ENCODE measurements around the gene SHB. TPM values are rescaled to one million over a fixed set of nuclear protein-coding genes. Genes with fewer than 3 reads are reported as not detected.

The SHB gene, protein sequence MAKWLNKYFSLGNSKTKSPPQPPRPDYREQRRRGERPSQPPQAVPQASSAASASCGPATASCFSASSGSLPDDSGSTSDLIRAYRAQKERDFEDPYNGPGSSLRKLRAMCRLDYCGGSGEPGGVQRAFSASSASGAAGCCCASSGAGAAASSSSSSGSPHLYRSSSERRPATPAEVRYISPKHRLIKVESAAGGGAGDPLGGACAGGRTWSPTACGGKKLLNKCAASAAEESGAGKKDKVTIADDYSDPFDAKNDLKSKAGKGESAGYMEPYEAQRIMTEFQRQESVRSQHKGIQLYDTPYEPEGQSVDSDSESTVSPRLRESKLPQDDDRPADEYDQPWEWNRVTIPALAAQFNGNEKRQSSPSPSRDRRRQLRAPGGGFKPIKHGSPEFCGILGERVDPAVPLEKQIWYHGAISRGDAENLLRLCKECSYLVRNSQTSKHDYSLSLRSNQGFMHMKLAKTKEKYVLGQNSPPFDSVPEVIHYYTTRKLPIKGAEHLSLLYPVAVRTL
- 9.1 TPM for polyA plus RNA-seq (ENCODE audit: insufficient read length)

GRCh38 chr9:38068701-38069628 is at the start of gene SHB:
Gene SHB, minus strand, starts transcription at chr9:38069227. Its CDS starts 582 bp downstream, at chr9:38068645.
- peak; percentile 78 for DNase-seq

DNA sequence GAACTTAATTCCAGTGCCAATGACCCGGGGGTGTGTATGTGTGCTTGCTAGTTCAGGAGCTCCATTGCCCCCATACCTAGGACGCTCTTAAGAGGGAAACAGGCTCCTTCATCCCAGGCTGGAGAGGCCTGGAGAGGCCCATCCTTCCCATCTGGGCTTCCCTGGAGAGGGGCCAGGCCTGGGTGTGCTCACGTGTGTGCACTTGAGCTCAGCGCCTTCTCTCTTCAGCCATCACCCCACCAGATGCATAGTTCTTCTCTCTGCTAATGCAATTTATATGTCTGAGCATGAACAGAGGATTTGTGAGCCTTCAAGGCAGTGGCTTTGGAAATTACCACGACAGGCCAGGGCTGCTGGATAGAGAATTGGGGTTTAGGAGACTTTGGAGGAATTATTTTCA is 48.6 kb upstream of the SHB start:
- peak; percentile 38 for DNase-seq

- no peak for DNase-seq
These were observed 45.9 kb upstream of the SHB start for GRCh38 chr9:38114905-38115304.

GRCh38 chr9:38112456-38112855 is 43.4 kb upstream of the SHB start:
- DNase-seq: no peak

DNA sequence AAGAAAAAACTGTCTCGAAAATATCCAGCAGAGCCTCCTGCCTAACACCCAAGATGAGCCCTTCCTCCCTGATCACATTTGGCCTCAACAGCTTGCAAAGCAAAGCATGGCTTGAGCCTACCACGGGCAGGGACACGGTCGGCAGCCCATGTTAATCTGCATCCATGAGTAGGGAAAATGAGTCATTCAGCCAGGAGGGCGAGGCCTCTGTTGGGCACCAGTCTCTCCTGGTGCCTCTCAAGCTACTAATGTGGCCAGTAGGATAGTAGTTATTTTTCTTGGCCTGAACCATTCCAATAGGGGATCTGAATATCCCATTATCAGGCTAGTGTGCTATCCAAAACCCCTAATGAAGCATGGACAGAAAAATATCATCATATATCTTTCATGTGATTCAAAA is 43.0 kb upstream of the SHB start:
- no peak for DNase-seq

GRCh38 chr9:38110476-38110875 is 41.4 kb upstream of the SHB start:
- no peak for DNase-seq

DNA sequence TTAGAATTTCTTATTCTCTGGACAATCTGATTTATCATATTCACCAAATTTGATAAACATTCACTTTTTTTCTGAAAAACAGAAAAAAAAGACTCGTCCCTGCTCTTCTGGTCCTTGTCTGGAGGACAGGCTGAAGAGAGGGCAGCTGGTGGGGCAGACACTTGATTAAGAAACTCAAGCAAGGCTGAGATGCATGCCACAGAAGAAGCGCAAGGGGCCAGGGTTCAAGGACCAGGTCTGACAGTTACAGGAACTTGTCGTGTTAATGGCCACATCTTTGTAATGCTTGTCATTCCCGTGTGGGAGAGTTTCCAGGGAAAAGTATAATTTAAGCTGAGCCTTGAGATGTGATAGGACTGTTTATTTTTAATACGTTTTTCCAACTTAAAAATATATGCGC is 40.6 kb upstream of the SHB start:
- DNase-seq: no peak

DNA sequence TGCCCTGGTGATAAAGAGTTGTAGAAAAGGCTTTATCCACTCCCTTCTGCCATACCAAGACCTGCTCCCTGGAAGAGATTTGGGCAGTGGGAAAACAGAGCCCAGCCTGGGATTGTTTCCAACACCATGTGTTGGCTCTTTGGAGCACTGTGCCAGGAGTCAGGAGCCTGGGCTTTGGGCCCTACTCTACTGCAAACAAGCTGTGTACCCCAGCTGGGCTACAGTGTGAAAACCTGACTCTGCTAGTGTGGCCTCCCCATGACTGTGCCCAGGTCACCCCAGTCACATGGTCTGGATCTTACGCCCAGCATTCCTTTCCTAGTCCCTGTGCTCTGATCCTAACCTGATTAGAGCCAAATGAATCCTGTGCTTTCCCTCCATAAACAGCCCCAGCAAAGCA is 39.3 kb upstream of the SHB start:
- DNase-seq: no peak

DNA sequence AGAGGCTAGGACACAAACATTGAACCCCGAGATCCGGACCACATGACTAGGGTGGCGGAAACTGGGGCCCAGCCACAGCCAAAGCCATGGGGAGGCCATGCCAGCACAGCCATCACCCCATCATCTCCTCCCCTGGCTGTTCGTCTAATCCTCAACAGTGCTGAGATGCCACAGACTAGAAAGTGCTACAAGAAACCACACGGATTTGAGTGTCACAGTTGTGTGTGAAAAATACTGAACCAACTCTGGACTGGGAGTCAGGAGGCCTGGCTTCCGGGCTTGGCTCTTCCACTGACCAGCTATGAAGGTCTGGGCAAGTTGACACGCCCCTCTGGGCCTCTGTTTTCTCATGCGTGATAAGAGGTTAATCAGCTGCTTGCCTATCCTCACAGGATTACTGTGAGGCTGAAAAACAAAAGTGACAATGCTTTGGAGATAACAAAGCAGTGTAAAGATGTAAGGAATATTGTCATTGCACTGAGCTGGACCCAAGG is 38.8 kb upstream of the SHB start:
- DNase-seq: no peak

GRCh38 chr9:38107405-38107804 is 38.4 kb upstream of the SHB start:
- DNase-seq: no peak

DNA sequence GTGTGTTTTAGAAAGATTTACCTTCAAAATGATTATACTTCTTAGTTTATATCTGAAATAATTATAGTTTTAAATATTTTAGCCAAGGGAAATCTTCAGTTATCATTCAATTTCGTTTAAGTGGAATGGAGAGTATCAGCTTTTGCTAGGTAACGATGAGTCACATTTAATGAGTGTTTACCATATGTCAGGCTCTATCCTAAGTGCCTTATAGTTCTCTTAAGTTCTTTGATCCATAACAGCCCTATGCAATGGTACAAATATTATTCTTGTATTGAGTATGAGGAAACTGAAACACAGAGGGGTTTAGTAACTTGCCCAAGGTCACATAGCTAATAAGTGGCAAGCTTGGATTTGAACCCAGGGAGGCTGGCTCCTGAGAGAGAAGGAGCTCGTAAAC is 37.5 kb upstream of the SHB start:
- no peak for DNase-seq

DNA sequence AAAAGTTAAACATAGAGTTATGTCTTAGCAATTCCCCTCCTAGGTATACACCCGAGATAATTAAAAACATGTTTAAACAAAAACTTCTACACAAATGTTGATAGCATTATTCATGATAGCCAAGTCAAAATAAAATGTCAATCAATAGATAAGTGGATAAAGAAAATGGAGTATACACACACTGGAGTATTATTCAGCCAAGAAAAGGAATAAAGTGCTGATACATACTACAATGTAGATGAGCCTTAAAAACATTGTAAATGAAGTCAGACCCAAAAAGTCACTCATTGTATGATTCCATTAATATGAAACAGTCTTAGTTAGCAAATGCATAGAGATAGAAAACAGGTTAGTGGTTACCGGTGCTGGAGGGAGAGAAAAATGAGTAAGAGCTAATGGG is 34.3 kb upstream of the SHB start:
- no peak for DNase-seq

GRCh38 chr9:38101423-38101822 is 32.4 kb upstream of the SHB start:
- no peak for DNase-seq

- DNase-seq: no peak
These were observed 27.3 kb upstream of the SHB start for GRCh38 chr9:38096238-38096805.

- DNase-seq: no peak
These were observed 25.1 kb upstream of the SHB start for GRCh38 chr9:38094165-38094564.

DNA sequence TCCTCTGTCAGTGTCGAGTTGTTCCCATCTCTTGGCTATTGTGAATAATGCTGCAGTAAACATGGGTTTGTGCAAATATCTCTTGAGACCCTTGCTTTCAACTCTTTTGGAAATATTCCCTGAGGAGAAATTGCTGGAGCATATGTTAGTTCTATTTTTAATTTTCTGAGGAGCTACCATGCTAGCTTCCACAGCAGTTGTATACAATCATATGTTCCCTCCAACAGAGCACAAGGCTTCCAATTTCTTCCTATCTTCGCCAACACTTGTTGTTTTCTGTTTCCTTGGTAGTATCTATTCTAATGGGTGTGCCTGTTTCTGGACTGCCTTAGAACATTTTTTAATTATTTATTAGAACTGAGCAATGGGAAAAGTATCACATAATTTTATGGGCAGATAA is 23.6 kb upstream of the SHB start:
- no peak for DNase-seq

GRCh38 chr9:38092200-38092524 is 23.1 kb upstream of the SHB start:
- DNase-seq: no peak

- DNase-seq: no peak
These were observed 22.5 kb upstream of the SHB start for GRCh38 chr9:38091310-38092199.

DNA sequence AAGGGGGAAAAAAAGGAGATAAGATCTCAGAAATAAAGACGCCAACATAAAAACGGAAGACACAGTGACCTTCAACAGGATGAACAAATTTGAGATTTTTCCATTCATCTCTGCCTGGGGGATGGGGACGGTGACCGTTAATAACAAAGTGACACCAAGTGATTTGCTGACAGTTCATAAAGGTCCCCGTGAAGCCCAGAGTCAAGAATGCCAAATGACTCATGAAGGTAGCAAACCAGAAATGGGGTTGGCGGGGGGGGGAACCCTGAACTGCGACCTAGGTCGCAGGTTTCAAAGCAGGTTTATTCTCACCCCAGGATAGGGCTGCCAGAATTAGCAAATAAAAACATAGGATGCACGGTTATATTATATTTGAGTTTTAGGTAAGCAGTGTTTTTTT is 21.1 kb upstream of the SHB start:
- DNase-seq: no peak

GRCh38 chr9:38089387-38090165 is 20.5 kb upstream of the SHB start:
- no peak for DNase-seq
